Measurements from ENCODE around the gene SAMD4B. TPM values are rescaled to one million over a fixed set of nuclear protein-coding genes. Genes with fewer than 3 reads are reported as not detected.
"Not testable (repeated sequence)": the region's sequence is repeated elsewhere in the genome, so short reads cannot be mapped to it uniquely, and the experiment has no call there.

The SAMD4B gene
- total RNA-seq, 2 donors from 2014 or later = 41.5 to 77.8 TPM

GRCh38 chr19:39372047-39372802 lies 30.0 kb downstream of the SAMD4B start:
- ATAC-seq = peak; percentile 82
- H3K36me3 ChIP-seq (replicated peaks in 1 of 2; ENCODE audit: insufficient read depth in 1 of 2, low read depth in 2 of 2) = peaks cover 0 to 19% of the 10 kb centered on the region in 2 donors
- H3K27ac ChIP-seq = peak overlapping the region; percentile 45 to 71 (median 65)
- TF ChIP-seq CTCF (IDR thresholded peaks at IDR 0.05) (no peak), POLR2A (IDR thresholded peaks at IDR 0.05) (no peak)
- H3K9me3 ChIP-seq = no peaks in the 10 kb centered on the region
- peaks cover 8% of the 10 kb centered on the region for H3K4me1 ChIP-seq
- H3K4me3 ChIP-seq = no peak overlapping the region
- peak; percentile 54 to 77 (median 67) for DNase-seq
- H3K27me3 ChIP-seq = no peaks in the 10 kb centered on the region
- 64 to 69% methylated on average over 8 of the region's 8 CpGs for WGBS, 2 donors
- intact Hi-C loops (cut with DNase I) = no loop called here

GRCh38 chr19:39372941-39373340 lies 30.7 kb downstream of the SAMD4B start:
- H3K27me3 ChIP-seq = no peaks in the 10 kb centered on the region
- H3K36me3 ChIP-seq (replicated peaks in 1 of 2; ENCODE audit: insufficient read depth in 1 of 2, low read depth in 2 of 2) = peaks cover 0 to 25% of the 10 kb centered on the region in 2 donors
- 62 to 77% methylated on average over 2 of the region's 2 CpGs for WGBS, 2 donors
- TF ChIP-seq CTCF (IDR thresholded peaks at IDR 0.05) (no peak), POLR2A (IDR thresholded peaks at IDR 0.05) (no peak)
- peak overlapping the region; percentile 45 to 71 (median 65) for H3K27ac ChIP-seq
- no peaks in the 10 kb centered on the region for H3K9me3 ChIP-seq
- ATAC-seq (no peak), DNase-seq (no peak)
- intact Hi-C loops (cut with DNase I) = no loop called here
- peaks cover 8% of the 10 kb centered on the region for H3K4me1 ChIP-seq
- no peak overlapping the region for H3K4me3 ChIP-seq

DNA sequence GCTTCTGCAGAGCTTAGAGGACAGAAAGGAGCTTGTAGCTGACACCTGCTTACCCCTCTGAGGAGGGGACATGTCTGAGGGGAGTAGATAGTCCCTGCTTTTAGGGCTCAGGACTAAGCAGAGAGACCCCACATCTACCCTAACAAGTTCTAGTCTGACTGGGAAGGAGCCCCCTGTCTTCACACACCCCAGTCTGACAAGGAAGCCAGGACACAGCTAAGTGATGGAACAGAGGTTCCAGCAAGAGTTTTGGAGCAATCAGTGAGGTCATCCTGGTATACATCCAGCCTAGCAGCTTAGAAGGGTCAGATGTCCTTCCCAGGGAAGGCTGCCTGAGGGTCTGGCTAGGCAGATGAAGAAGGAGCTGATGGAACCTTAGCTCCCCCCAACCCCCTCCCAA lies 33.7 kb downstream of the SAMD4B start:
- Histone ChIP-seq H3K27ac (no peak overlapping the region), H3K36me3 (replicated peaks in 1 of 2; ENCODE audit: insufficient read depth in 1 of 2, low read depth in 2 of 2) (peaks cover 5 to 32% of the 10 kb centered on the region in 2 donors)
- intact Hi-C loops (cut with DNase I) = no loop called here

GRCh38 chr19:39377373-39378362 lies 35.4 kb downstream of the SAMD4B start:
- Histone ChIP-seq H3K4me3 (no peak overlapping the region), H3K27me3 (no peaks in the 10 kb centered on the region), H3K36me3 (replicated peaks in 1 of 2; ENCODE audit: insufficient read depth in 1 of 2, low read depth in 2 of 2) (peaks cover 7 to 41% of the 10 kb centered on the region in 2 donors), H3K9me3 (no peaks in the 10 kb centered on the region), H3K27ac (no peak overlapping the region), H3K4me1 (peaks cover 6% of the 10 kb centered on the region)
- 87 to 91% methylated on average over 14 to 17 of the region's 18 CpGs for WGBS, 2 donors
- TF ChIP-seq POLR2A (IDR thresholded peaks at IDR 0.05) (no peak), CTCF (IDR thresholded peaks at IDR 0.05) (no peak)
- ATAC-seq (no peak), DNase-seq (no peak)
- intact Hi-C loops (cut with DNase I) = no loop called here

More for the DNA sequence above, 33.7 kb downstream of the SAMD4B start:
- TF ChIP-seq CTCF (IDR thresholded peaks at IDR 0.05) (no peak), POLR2A (IDR thresholded peaks at IDR 0.05) (no peak)
- H3K27me3 ChIP-seq = no peaks in the 10 kb centered on the region
- DNase-seq (no peak), ATAC-seq (no peak)
- no peaks in the 10 kb centered on the region for H3K9me3 ChIP-seq
- H3K4me3 ChIP-seq = no peak overlapping the region
- peaks cover 8% of the 10 kb centered on the region for H3K4me1 ChIP-seq

- ATAC-seq; intact Hi-C loops (cut with DNase I); H3K27ac ChIP-seq; DNase-seq; H3K4me3 ChIP-seq; H3K4me1 ChIP-seq; H3K27me3 ChIP-seq; H3K9me3 ChIP-seq: not testable (repeated sequence)
- peaks cover 7 to 43% of the 10 kb centered on the region in 2 donors for H3K36me3 ChIP-seq (replicated peaks in 1 of 2; ENCODE audit: insufficient read depth in 1 of 2, low read depth in 2 of 2)
- WGBS, 2 donors = 83 to 96% methylated on average over 4 of the region's 4 CpGs
Measured at GRCh38 chr19:39379366-39379765, 37.1 kb downstream of the SAMD4B start.

All from body of pancreas (tissue), 4 donors.